H9 (cell line): ENCODE data around the gene DEFB112. TPM values are rescaled to one million over a fixed set of nuclear protein-coding genes. Genes with fewer than 3 reads are reported as not detected.
A peak's percentile ranks its signal among the peaks of the same experiment; 100 is the strongest.

Experiments
- DNase-seq: peaks from one replicate; pipeline ENCODE4 v3.0.0-alpha.2; 2017
- H2AFZ ChIP-seq: one replicate; pipeline ENCODE4 v1.6.1; 2013; ENCODE audit warnings: mild to moderate bottlenecking, low read length, control low read depth, moderate library complexity
- H2AK5ac ChIP-seq: 2 replicates; pipeline ENCODE4 v1.6.1; 2013; ENCODE audit warnings: low read length, control low read depth, mixed read lengths; ENCODE audit not compliant: insufficient read length
- H2BK120ac ChIP-seq: one replicate; pipeline ENCODE4 v1.6.1; 2013; ENCODE audit warnings: low read depth, mild to moderate bottlenecking, low read length, control low read depth, inconsistent platforms; ENCODE audit not compliant: poor library complexity, severe bottlenecking
- H2BK12ac ChIP-seq: 2 replicates; pipeline ENCODE4 v1.6.1; 2013; ENCODE audit warnings: low read length, control low read depth, mixed read lengths, low read depth; ENCODE audit not compliant: insufficient read length
- H2BK15ac ChIP-seq: 2 replicates; pipeline ENCODE4 v1.6.1; 2013; ENCODE audit warnings: low read depth, low read length, control low read depth
- H2BK20ac ChIP-seq: one replicate; pipeline ENCODE4 v1.6.1; 2013; ENCODE audit warnings: low read depth, mild to moderate bottlenecking, low read length, control low read depth, inconsistent platforms; ENCODE audit not compliant: poor library complexity, severe bottlenecking
- H2BK5ac ChIP-seq: 2 replicates; pipeline ENCODE4 v1.6.1; 2013; ENCODE audit warnings: low read length, control low read depth, mixed read lengths; ENCODE audit not compliant: insufficient read length
- H3K14ac ChIP-seq: 2 replicates; pipeline ENCODE4 v1.6.1; 2013; ENCODE audit warnings: low read length, control low read depth; ENCODE audit not compliant: insufficient read depth
- H3K18ac ChIP-seq: 2 replicates; pipeline ENCODE4 v1.6.1; 2013; ENCODE audit warnings: low read depth, mild to moderate bottlenecking, mixed read lengths, low read length, control low read depth; ENCODE audit not compliant: insufficient read length
- H3K23ac ChIP-seq: 2 replicates; pipeline ENCODE4 v1.6.1; 2013; ENCODE audit warnings: low read length, control low read depth, mixed read lengths, low read depth; ENCODE audit not compliant: insufficient read length
- H3K23me2 ChIP-seq: 2 replicates; pipeline ENCODE4 v1.6.1; 2013; ENCODE audit warnings: low read depth, mild to moderate bottlenecking, mixed read lengths, low read length, control low read depth; ENCODE audit not compliant: insufficient read length, poor library complexity, severe bottlenecking
- H3K27ac ChIP-seq: 2 replicates; pipeline ENCODE4 v1.5.1; 2013; ENCODE audit warnings: low read length, control low read depth, mixed read lengths, low read depth; ENCODE audit not compliant: insufficient read length
- H3K27me3 ChIP-seq: 2 replicates; pipeline ENCODE4 v1.6.1; 2013; ENCODE audit warnings: low read length, control low read depth, inconsistent platforms; ENCODE audit not compliant: insufficient read depth
- H3K4ac ChIP-seq: 2 replicates; pipeline ENCODE4 v1.6.1; 2013; ENCODE audit warnings: low read depth, mild to moderate bottlenecking, control low read depth, inconsistent platforms, low read length, moderate library complexity
- H3K4me1 ChIP-seq: 2 replicates; pipeline ENCODE4 v1.6.1; 2013; ENCODE audit warnings: low read length, control low read depth, inconsistent platforms; ENCODE audit not compliant: insufficient read depth
- H3K4me2 ChIP-seq: 2 replicates; pipeline ENCODE4 v1.6.1; 2013; ENCODE audit warnings: low read length, control low read depth, mixed read lengths; ENCODE audit not compliant: insufficient read length, insufficient read depth
- H3K56ac ChIP-seq: 2 replicates; pipeline ENCODE4 v1.6.1; 2013; ENCODE audit warnings: low read depth, mild to moderate bottlenecking, mixed read lengths, low read length, control low read depth; ENCODE audit not compliant: insufficient read length
- H3K79me1 ChIP-seq: 2 replicates; pipeline ENCODE4 v1.6.1; 2013; ENCODE audit warnings: low read depth, mild to moderate bottlenecking, moderate library complexity, low read length, control low read depth, inconsistent platforms; ENCODE audit not compliant: insufficient read depth, poor library complexity, severe bottlenecking
- H3K79me2 ChIP-seq: 2 replicates; pipeline ENCODE4 v1.6.1; 2013; ENCODE audit warnings: low read length, control low read depth, inconsistent platforms; ENCODE audit not compliant: insufficient read depth
- H3K9ac ChIP-seq: 2 replicates; pipeline ENCODE4 v1.6.1; 2013; ENCODE audit warnings: low read length, control low read depth, mixed read lengths; ENCODE audit not compliant: insufficient read length; ENCODE audit errors: extremely low read depth
- H3K9me3 ChIP-seq: one replicate; pipeline ENCODE4 v1.6.1; 2013; ENCODE audit warnings: low read depth, low read length, inconsistent platforms; ENCODE audit not compliant: control insufficient read depth
- H3T11ph ChIP-seq: one replicate; pipeline ENCODE4 v1.6.1; 2013; ENCODE audit warnings: mild to moderate bottlenecking, low read length, control low read depth, inconsistent platforms
- H4K20me1 ChIP-seq: one replicate; pipeline ENCODE4 v1.6.1; 2013; ENCODE audit not compliant: control insufficient read depth, insufficient read length, insufficient read depth
- H4K5ac ChIP-seq: 2 replicates; pipeline ENCODE4 v1.6.1; 2013; ENCODE audit warnings: low read depth, mild to moderate bottlenecking, mixed read lengths, low read length, control low read depth; ENCODE audit not compliant: insufficient read length
- H4K8ac ChIP-seq: replicated peaks from 2 replicates; pipeline ENCODE4 v1.6.1; 2013; ENCODE audit warnings: low read length, control low read depth, mixed read lengths, low read depth; ENCODE audit not compliant: insufficient read length
- H4K91ac ChIP-seq: 2 replicates; pipeline ENCODE4 v1.6.1; 2013; ENCODE audit warnings: low read depth, mild to moderate bottlenecking, moderate library complexity, mixed read lengths, low read length, control low read depth; ENCODE audit not compliant: insufficient read length
- H3K27ac Mint-ChIP-seq, 3 experiments: 2 replicates in 2 of 3; 3 replicates in 1 of 3; pipeline ENCODE4 v1.8.0; 2020 to 2021; ENCODE audit warnings: mixed read lengths in 3 of 3, mild to moderate bottlenecking in 1 of 3, moderate library complexity in 1 of 3
- H3K27me3 Mint-ChIP-seq: 2 replicates; pipeline ENCODE4 v1.8.0; 2021; ENCODE audit warnings: low read depth, mild to moderate bottlenecking, moderate library complexity, mixed read lengths
- H3K36me3 Mint-ChIP-seq, 3 experiments: 2 replicates in 2 of 3; 3 replicates in 1 of 3; pipeline ENCODE4 v1.8.0; 2020 to 2021; ENCODE audit warnings: low read depth in 3 of 3, mixed read lengths in 3 of 3; ENCODE audit not compliant: insufficient read depth in 1 of 3
- H3K4me1 Mint-ChIP-seq, 2 experiments: 2 replicates each; pipeline ENCODE4 v1.8.0; 2020; ENCODE audit warnings: mixed read lengths in 2 of 2
- H3K4me3 Mint-ChIP-seq, 2 experiments: 2 replicates in 1 of 2; 3 replicates in 1 of 2; pipeline ENCODE4 v1.8.0; 2020 to 2021; ENCODE audit warnings: mild to moderate bottlenecking in 2 of 2, mixed read lengths in 2 of 2, moderate library complexity in 1 of 2
- H3K9me3 Mint-ChIP-seq, 2 experiments: 2 replicates in 1 of 2; 3 replicates in 1 of 2; pipeline ENCODE4 v1.8.0; 2020; ENCODE audit warnings: mild to moderate bottlenecking in 2 of 2, mixed read lengths in 2 of 2, moderate library complexity in 1 of 2
- CTCF ChIP-seq: fragments of 200-600 bp; sonication (generic); conservative IDR thresholded peaks from 3 replicates; pipeline ENCODE4 v1.8.0; 2021; ENCODE audit warnings: antibody characterized with exemption, mild to moderate bottlenecking
- WGBS: extraction: QIAGEN DNeasy Blood & Tissue Kit; methylation state at CpG from one replicate; pipeline ENCODE4 v1.1.7; 2013; ENCODE audit warnings: missing lambda C conversion rate, low lambda C conversion rate, mixed read lengths; ENCODE audit not compliant: insufficient read length; ENCODE audit errors: extremely low coverage; 5-methylcytosine and 5-hydroxymethylcytosine counted together
- total RNA-seq: library from RNA; stranded (reverse); gene quantifications from 2 replicates; pipeline ENCODE4 v1.2.1, GENCODE V29; 2021

Gene DEFB112
- total RNA-seq, 1 experiment from 2014 or later = not detected

GRCh38 chr6:50087231-50087954 is 37.7 kb upstream of the DEFB112 start:
- no peak overlapping the region for H3K4me2 ChIP-seq
- H2BK12ac ChIP-seq = no peak overlapping the region
- no peak overlapping the region for H2AK5ac ChIP-seq
- no peak overlapping the region for H3K23ac ChIP-seq
- H3K79me1 ChIP-seq = no peaks in the 10 kb centered on the region
- no peak overlapping the region for H3K4ac ChIP-seq
- H4K8ac ChIP-seq = no peak overlapping the region
- Mint-ChIP-seq H3K4me3 (no peak overlapping the region), H3K4me1 (no peaks in the 10 kb centered on the region), H3K27me3 (no peaks in the 10 kb centered on the region), H3K9me3 (no peaks in the 10 kb centered on the region), H3K27ac (no peak overlapping the region), H3K36me3 (no peaks in the 10 kb centered on the region)
- WGBS = no CpG with 5 or more reads among the region's 2 CpGs
- no peak overlapping the region for H3K9ac ChIP-seq
- no peak overlapping the region for H3K56ac ChIP-seq
- no peak for DNase-seq
- no peak overlapping the region for H4K91ac ChIP-seq
- H2BK5ac ChIP-seq = no peak overlapping the region
- H2BK20ac ChIP-seq = no peak overlapping the region
- H2BK120ac ChIP-seq = no peak overlapping the region
- H3K27me3 ChIP-seq = no peaks in the 10 kb centered on the region
- no peaks in the 10 kb centered on the region for H3K9me3 ChIP-seq
- no peaks in the 10 kb centered on the region for H4K20me1 ChIP-seq
- H3K27ac ChIP-seq = no peak overlapping the region
- no peak overlapping the region for H3T11ph ChIP-seq
- no peak overlapping the region for H3K18ac ChIP-seq
- H4K5ac ChIP-seq = no peak overlapping the region
- H3K79me2 ChIP-seq = no peaks in the 10 kb centered on the region
- no peak overlapping the region for H2BK15ac ChIP-seq
- TF ChIP-seq CTCF = peak; percentile 53; the same call in 2 of the 3 replicates
- H2AFZ ChIP-seq = no peak overlapping the region
- H3K14ac ChIP-seq = no peak overlapping the region
- no peaks in the 10 kb centered on the region for H3K4me1 ChIP-seq
- H3K23me2 ChIP-seq = no peaks in the 10 kb centered on the region
